Measurements from ENCODE around the gene N4BP3.

The N4BP3 gene

DNA sequence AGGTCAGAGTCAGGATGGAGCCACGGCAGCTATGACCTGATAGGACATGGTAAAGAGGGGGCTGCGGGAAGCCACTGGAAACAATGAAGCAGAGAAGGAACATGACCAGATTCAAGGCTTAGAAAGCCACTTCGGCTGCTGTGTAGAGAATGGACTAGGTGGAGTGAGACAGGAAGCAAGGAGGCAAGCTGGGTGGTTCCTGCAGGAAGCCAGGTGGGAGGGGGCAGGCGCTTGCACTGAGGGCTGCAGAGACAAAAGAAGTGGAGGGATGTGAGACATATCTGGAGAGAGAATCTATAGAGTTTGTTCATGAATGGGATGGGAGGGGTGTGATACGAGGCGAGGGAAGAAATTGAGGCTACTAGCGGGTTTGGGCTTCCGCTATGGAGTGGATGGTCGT, 19.0 kb upstream of the N4BP3 start:
- no peak overlapping the region for H3K4me3 ChIP-seq (ENCODE audit: low read length)
- DNase-seq (ENCODE audit: low read depth, low spot score) = no peak

DNA sequence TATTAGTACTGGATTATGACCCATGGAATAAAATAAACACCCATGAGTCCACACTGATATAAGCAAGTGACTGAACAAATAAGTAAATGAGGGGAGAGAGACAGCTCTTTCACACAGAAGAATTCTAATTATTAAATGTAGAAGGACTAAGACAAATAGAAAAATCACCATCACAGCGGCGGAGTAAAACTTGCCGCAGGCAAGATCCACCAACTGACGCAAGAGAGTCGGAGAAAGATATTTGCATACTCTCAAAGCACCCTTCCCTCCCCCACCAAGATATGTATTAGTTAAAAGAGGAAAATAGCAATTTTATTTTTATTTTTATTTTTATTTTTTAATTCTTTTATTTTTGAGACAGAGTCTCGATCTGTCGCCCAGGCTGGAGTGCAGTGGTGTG, 14.6 kb upstream of the N4BP3 start:
- no peak overlapping the region for H3K4me3 ChIP-seq (ENCODE audit: low read length)
- no peak for DNase-seq (ENCODE audit: low read depth, low spot score)

GRCh38 chr5:178103612-178104011, 9.7 kb upstream of the N4BP3 start:
- DNase-seq (ENCODE audit: low read depth, low spot score) = no peak

GRCh38 chr5:178104492-178104891, 8.8 kb upstream of the N4BP3 start:
- H3K4me3 ChIP-seq (ENCODE audit: low read length) = no peak overlapping the region
- no peak for DNase-seq (ENCODE audit: low read depth, low spot score)

More at GRCh38 chr5:178103612-178104011, 9.7 kb upstream of the N4BP3 start:
- H3K4me3 ChIP-seq (ENCODE audit: low read length) = no peak overlapping the region

GRCh38 chr5:178106086-178106485, 7.2 kb upstream of the N4BP3 start:
- DNase-seq (ENCODE audit: low read depth, low spot score) = no peak
- no peak overlapping the region for H3K4me3 ChIP-seq (ENCODE audit: low read length)

GRCh38 chr5:178106556-178107239, 6.6 kb upstream of the N4BP3 start:
- H3K4me3 ChIP-seq (ENCODE audit: low read length) = no peak overlapping the region
- DNase-seq (ENCODE audit: low read depth, low spot score) = no peak

DNA sequence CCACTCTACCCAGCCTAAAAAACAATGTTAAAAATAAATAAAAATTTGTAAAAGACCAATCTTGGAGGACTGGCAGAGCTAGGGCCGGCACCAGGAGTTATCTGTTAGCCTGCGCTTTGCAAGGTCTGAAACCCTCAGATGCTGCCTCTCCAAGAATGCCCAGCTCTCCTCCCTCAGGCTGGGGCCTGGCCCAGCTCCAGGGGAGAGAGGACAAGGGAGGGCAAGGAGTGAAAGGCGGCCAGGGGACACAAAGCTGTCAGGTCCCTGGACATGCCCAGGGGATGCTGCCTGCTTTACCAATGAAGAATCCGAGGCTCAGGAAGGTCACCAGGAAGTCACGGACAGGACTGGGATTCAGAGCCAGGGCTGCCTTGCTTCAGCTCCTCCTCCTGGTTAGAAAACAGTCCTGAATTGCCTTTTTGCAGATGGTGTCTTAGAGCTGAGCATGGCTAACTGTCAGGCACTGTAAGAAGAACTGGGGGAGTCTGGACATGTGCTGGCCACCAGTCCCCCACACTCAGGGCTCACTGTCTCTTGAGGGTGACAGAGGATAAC, 5.5 kb upstream of the N4BP3 start:
- no peak overlapping the region for H3K4me3 ChIP-seq (ENCODE audit: low read length)
- DNase-seq (ENCODE audit: low read depth, low spot score) = no peak

- no peak overlapping the region for H3K4me3 ChIP-seq (ENCODE audit: low read length)
- DNase-seq (ENCODE audit: low read depth, low spot score) = no peak
Measured at GRCh38 chr5:178108446-178108845, 4.9 kb upstream of the N4BP3 start.

GRCh38 chr5:178108966-178109365, 4.4 kb upstream of the N4BP3 start:
- H3K4me3 ChIP-seq (ENCODE audit: low read length) = no peak overlapping the region
- no peak for DNase-seq (ENCODE audit: low read depth, low spot score)

- no peak overlapping the region for H3K4me3 ChIP-seq (ENCODE audit: low read length)
- DNase-seq (ENCODE audit: low read depth, low spot score) = no peak
Measured at GRCh38 chr5:178110511-178110910, 2.8 kb upstream of the N4BP3 start.

GRCh38 chr5:178111925-178112324, 1.4 kb upstream of the N4BP3 start:
- H3K4me3 ChIP-seq (ENCODE audit: low read length) = no peak overlapping the region
- no peak for DNase-seq (ENCODE audit: low read depth, low spot score)

- DNase-seq (ENCODE audit: low read depth, low spot score) = no peak
- no peak overlapping the region for H3K4me3 ChIP-seq (ENCODE audit: low read length)
Measured at GRCh38 chr5:178112545-178112944, 787 bp upstream of the N4BP3 start.

DNA sequence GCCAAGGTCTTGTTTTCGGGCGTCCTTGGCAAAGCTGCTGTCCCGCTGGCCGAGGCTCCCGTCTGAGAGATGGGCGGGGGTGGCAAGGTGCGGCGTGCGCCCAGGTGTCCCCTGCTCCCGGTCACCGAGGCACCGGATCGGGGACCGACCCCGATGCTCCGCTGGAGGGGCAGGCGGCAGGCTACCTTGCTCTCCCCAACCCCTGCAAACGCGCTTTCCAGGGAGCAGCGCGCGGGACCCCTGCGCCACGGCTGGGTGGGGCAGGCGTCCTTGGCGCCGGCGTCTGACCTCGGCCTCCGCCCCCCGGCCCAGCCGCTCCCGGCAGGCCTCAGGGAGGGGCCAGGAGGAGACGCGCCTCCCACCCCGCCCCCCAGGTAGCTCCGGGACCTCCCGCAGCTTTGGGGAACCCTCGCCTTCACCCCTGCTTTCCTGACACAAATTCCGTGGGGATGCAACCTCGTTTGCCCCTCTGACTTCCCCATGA, 551 bp downstream of the N4BP3 start:
- H3K4me3 ChIP-seq (ENCODE audit: low read length) = peak overlapping the region; percentile 43
- no peak for DNase-seq (ENCODE audit: low read depth, low spot score)

GRCh38 chr5:178114325-178115135, 1.2 kb downstream of the N4BP3 start:
- no peak for DNase-seq (ENCODE audit: low read depth, low spot score)
- H3K4me3 ChIP-seq (ENCODE audit: low read length) = peak overlapping the region; percentile 3

- no peak overlapping the region for H3K4me3 ChIP-seq (ENCODE audit: low read length)
- no peak for DNase-seq (ENCODE audit: low read depth, low spot score)
Measured at GRCh38 chr5:178115136-178115813, 1.9 kb downstream of the N4BP3 start.

- H3K4me3 ChIP-seq (ENCODE audit: low read length) = no peak overlapping the region
- no peak for DNase-seq (ENCODE audit: low read depth, low spot score)
Measured at GRCh38 chr5:178115814-178116142, 2.4 kb downstream of the N4BP3 start.

DNA sequence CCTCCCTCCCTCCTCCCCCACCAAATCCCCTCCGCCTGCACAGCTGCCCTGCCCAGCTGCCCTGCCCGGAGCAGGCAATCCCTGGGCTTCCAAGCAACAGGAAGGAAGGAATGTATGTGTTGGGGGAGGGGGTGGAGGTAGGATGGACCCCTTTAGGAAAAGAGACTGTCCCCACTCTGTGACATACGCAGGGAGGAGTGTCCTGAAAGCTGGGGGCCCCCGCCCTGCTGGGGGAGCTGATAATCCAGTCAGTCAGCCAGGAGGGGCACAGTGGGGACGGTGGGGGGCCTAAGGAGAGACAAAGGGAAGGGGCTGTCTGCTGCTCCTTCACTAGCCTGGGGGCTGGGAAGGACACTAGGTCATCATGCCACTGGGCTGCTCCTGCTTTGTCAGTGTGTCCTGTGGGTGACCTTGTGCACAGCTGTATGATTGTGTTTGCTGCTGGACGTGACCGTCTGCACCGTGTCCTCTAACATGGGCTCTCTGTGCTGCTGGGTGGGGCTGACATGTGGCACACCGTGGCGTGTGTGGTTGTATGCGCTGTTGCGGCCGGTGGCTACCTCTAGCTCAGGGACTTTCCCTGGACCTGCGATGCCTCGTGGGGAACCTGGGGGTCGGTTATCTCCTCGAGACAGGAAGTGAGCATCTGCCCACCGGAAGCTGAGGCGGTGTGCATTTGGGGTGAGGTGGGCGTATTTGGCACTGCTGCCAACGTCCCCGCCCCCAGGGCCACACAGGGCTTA, 3.0 kb downstream of the N4BP3 start:
- peak overlapping the region; percentile 40 for H3K4me3 ChIP-seq (ENCODE audit: low read length)
- DNase-seq (ENCODE audit: low read depth, low spot score) = peak; percentile 58

- H3K4me3 ChIP-seq (ENCODE audit: low read length) = no peak overlapping the region
- DNase-seq (ENCODE audit: low read depth, low spot score) = no peak
Measured at GRCh38 chr5:178117923-178118701, 4.8 kb downstream of the N4BP3 start.

All from Jurkat, Clone E6-1 (cell line).